IPS-15b (cell line): ENCODE measurements around the gene IL1R2.
"Not testable (repeated sequence)": the region's sequence is repeated elsewhere in the genome, so short reads cannot be mapped to it uniquely, and the experiment has no call there.

Experiments
- H3K27me3 ChIP-seq: one replicate; pipeline ENCODE4 v1.6.1; 2013; ENCODE audit warnings: low read length; ENCODE audit not compliant: control insufficient read depth, insufficient read depth
- H3K36me3 ChIP-seq: one replicate; pipeline ENCODE4 v1.6.1; 2013; ENCODE audit warnings: low read length; ENCODE audit not compliant: control insufficient read depth, insufficient read depth
- H3K4me1 ChIP-seq: one replicate; pipeline ENCODE4 v1.6.1; 2013; ENCODE audit warnings: mild to moderate bottlenecking, low read length; ENCODE audit not compliant: control insufficient read depth, insufficient read depth
- H3K4me3 ChIP-seq: one replicate; pipeline ENCODE4 v1.5.1; 2013; ENCODE audit warnings: low read depth, low read length
- H3K9ac ChIP-seq: one replicate; pipeline ENCODE4 v1.6.1; 2013; ENCODE audit warnings: low read depth, mild to moderate bottlenecking, low read length
- H3K9me3 ChIP-seq: one replicate; pipeline ENCODE4 v1.6.1; 2013; ENCODE audit warnings: mild to moderate bottlenecking, low read length; ENCODE audit not compliant: control insufficient read depth, insufficient read depth

Gene IL1R2

DNA sequence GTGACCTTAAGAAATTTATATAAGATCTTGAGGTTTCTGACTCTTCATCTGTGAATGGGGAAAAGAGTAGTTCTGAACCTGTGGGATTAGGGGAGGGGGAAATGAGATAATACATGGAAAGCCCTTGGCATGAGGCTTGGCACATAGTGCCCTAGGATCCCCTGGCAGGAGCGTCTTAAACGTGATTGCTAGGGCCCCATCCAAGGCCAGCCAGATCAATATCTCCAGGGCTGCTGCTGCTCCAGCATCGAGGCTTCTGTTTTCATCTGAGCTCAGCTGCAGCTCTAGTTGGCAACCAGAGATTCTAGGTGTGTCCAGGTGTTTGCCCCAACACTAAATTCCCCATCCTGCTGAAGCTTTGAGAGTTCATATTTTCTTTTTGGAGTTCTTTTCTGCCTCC lies 71.0 kb downstream of the IL1R2 start:
- no peak overlapping the region for H3K9ac ChIP-seq
- no peak overlapping the region for H3K4me3 ChIP-seq
- H3K36me3 ChIP-seq, result no peaks in the 10 kb centered on the region
- H3K27me3 ChIP-seq, result no peaks in the 10 kb centered on the region
- H3K4me1 ChIP-seq, result no peaks in the 10 kb centered on the region
- H3K9me3 ChIP-seq, result no peaks in the 10 kb centered on the region

DNA sequence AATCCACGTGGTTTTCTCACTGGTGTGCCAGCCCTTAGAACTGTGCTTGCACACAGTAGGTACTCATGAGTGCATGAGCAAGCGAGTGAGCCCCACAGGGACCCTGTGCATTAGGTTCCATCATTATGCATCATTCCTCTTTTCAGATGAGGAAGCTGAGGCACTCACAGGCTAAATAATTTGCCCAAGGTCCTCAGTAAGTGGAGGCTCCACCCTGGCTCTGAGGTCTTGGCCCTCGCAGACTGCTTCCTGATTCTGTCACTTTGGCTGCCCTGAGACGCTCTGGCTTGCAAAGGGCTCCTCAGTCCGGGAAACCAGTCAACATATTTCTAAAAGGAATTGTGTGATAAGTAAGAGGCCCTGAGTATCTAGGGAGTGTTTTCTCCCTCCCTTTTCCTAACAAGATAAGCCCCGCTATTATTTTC lies 71.7 kb downstream of the IL1R2 start:
- Histone ChIP-seq H3K27me3 (no peaks in the 10 kb centered on the region), H3K36me3 (no peaks in the 10 kb centered on the region), H3K4me3 (no peak overlapping the region), H3K4me1 (no peaks in the 10 kb centered on the region), H3K9ac (no peak overlapping the region), H3K9me3 (no peaks in the 10 kb centered on the region)

DNA sequence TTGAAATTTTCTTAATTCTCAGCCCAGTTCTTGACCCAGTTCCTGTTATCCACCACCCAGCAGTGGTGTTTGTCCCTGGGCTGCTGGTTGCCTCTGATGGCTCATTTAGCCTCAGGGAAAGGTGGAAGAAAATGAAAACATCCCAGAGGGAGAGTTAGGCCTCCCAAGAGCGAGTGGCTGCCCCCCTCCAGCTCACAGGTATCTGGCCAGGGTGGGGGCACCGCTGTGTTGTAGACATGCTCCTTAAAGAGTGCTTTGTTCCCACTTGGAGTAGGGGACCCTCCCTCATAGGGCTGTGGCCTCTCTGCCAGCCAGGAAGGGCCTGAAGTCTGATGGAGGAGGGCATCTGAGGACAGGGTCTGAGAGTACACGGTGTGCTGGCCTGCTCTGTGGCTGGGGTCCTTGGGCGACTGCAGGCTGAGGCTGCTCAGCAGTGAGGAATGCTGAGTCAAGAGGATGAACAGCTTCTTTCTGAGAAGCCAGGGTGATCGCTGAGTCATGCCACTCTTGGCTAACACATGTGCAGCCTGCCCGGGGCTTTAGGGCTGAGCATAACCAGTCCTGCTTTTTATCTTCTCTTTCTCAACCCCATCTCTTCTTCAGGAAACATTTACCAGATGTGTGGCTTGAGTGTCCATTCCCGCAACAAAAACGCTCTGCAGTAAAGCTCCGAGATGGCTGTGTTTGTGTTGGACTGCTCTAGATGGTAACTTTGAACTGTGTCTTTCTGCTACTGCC lies 72.3 kb downstream of the IL1R2 start:
- Histone ChIP-seq H3K9me3 (no peaks in the 10 kb centered on the region), H3K9ac (no peak overlapping the region), H3K36me3 (no peaks in the 10 kb centered on the region), H3K4me3 (no peak overlapping the region), H3K27me3 (no peaks in the 10 kb centered on the region), H3K4me1 (no peaks in the 10 kb centered on the region)

GRCh38 chr2:102064679-102065674 lies 73.2 kb downstream of the IL1R2 start:
- H3K27me3 ChIP-seq, result no peaks in the 10 kb centered on the region
- no peaks in the 10 kb centered on the region for H3K9me3 ChIP-seq
- H3K4me1 ChIP-seq, result no peaks in the 10 kb centered on the region
- no peak overlapping the region for H3K9ac ChIP-seq
- H3K36me3 ChIP-seq, result no peaks in the 10 kb centered on the region
- no peak overlapping the region for H3K4me3 ChIP-seq

GRCh38 chr2:102065675-102066252 lies 74.0 kb downstream of the IL1R2 start:
- no peak overlapping the region for H3K4me3 ChIP-seq
- no peaks in the 10 kb centered on the region for H3K9me3 ChIP-seq
- no peaks in the 10 kb centered on the region for H3K36me3 ChIP-seq
- H3K4me1 ChIP-seq, result no peaks in the 10 kb centered on the region
- no peaks in the 10 kb centered on the region for H3K27me3 ChIP-seq
- H3K9ac ChIP-seq, result no peak overlapping the region

- Histone ChIP-seq H3K9me3 (no peaks in the 10 kb centered on the region), H3K36me3 (no peaks in the 10 kb centered on the region), H3K27me3 (no peaks in the 10 kb centered on the region), H3K4me3 (no peak overlapping the region), H3K4me1 (no peaks in the 10 kb centered on the region), H3K9ac (no peak overlapping the region)
Observed at GRCh38 chr2:102066554-102066953, 74.8 kb downstream of the IL1R2 start.

DNA sequence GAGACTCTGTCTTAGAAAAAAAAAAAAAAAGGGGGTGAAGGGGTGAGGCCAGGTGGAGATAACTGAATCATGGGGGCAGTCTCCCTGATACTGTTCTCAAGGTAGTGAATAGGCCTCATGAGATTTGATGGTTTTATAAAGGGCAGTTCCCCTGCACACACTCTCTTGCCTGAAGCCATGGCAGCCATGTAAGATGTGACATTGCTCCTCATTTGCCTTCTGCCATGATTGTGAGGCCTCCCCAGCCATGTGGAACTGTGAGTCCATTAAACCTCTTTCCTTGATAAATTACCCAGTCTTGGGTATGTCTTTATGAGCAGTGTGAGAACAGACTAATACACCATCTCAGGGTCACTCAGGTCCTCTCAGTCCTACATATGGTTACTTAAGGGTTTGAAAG lies 76.4 kb downstream of the IL1R2 start:
- H3K9me3 ChIP-seq, H3K36me3 ChIP-seq, H3K9ac ChIP-seq, H3K4me1 ChIP-seq, H3K27me3 ChIP-seq, H3K4me3 ChIP-seq: not testable (repeated sequence)

- Histone ChIP-seq H3K27me3 (no peaks in the 10 kb centered on the region), H3K4me3 (no peak overlapping the region), H3K9me3 (no peaks in the 10 kb centered on the region), H3K9ac (no peak overlapping the region), H3K36me3 (no peaks in the 10 kb centered on the region), H3K4me1 (no peaks in the 10 kb centered on the region)
Observed at GRCh38 chr2:102069311-102069974, 77.7 kb downstream of the IL1R2 start.

GRCh38 chr2:102070058-102070642 lies 78.4 kb downstream of the IL1R2 start:
- Histone ChIP-seq H3K4me1 (no peaks in the 10 kb centered on the region), H3K9ac (no peak overlapping the region), H3K9me3 (no peaks in the 10 kb centered on the region), H3K27me3 (no peaks in the 10 kb centered on the region), H3K36me3 (no peaks in the 10 kb centered on the region), H3K4me3 (no peak overlapping the region)

DNA sequence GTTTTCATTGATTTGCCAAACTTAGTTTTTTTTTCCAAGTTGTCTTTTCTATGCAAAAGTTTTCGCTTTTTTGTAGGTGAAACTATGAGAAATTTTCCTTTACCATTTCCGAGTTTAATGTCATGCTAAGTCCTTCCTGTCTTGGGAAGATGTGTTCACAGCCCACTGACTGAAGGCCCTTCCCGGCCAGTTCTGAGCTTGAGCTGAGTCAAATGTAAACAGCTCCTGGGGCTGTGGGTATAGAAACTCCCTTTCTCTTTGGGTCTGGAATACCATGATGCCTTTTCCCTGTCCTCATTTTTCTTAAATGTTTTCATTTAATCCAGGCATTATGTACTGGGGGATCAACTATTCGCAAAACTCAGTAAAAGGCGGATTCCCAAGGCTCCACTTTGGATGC lies 81.0 kb downstream of the IL1R2 start:
- Histone ChIP-seq H3K27me3 (no peaks in the 10 kb centered on the region), H3K4me3 (no peak overlapping the region), H3K4me1 (no peaks in the 10 kb centered on the region), H3K9ac (no peak overlapping the region), H3K9me3 (no peaks in the 10 kb centered on the region), H3K36me3 (no peaks in the 10 kb centered on the region)

DNA sequence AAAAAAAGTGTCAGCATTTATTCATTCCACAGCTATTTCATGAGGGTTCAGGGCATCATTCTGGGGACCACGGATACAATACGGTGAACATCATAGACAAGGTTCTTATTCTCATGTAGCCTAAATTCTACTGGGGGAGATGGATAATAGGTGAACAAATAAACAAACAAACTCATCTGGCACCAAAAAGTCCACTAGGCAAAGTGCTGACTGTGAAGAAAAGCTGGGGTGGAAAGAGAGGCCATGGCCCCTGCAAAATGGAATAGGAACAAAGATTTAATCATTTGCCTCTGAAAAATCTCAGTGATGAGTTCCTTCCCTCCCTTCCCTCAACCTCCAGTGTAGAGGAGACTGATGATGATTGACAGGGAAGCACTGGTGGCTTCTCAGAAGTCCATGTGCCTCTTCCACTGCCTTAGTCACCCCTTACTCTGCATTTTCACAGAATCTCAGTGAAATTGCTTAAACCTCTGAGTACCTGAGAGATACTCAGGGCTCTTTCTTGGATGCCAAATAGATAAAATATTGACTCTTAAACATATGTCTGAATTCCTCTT lies 81.5 kb downstream of the IL1R2 start:
- Histone ChIP-seq H3K27me3 (no peaks in the 10 kb centered on the region), H3K9me3 (no peaks in the 10 kb centered on the region)

More for the DNA sequence above, 81.5 kb downstream of the IL1R2 start:
- no peak overlapping the region for H3K4me3 ChIP-seq
- no peak overlapping the region for H3K9ac ChIP-seq
- H3K4me1 ChIP-seq, result no peaks in the 10 kb centered on the region
- no peaks in the 10 kb centered on the region for H3K36me3 ChIP-seq
